Iris pigment epithelial cell (primary cell): ENCODE results near the gene UBALD1.
A peak's percentile ranks its signal among the peaks of the same experiment; 100 is the strongest.

Source experiments
- DNase-seq: peaks from one replicate; pipeline ENCODE4 v3.0.0-alpha.2; 2011; ENCODE audit warnings: low read depth

Gene UBALD1

DNA sequence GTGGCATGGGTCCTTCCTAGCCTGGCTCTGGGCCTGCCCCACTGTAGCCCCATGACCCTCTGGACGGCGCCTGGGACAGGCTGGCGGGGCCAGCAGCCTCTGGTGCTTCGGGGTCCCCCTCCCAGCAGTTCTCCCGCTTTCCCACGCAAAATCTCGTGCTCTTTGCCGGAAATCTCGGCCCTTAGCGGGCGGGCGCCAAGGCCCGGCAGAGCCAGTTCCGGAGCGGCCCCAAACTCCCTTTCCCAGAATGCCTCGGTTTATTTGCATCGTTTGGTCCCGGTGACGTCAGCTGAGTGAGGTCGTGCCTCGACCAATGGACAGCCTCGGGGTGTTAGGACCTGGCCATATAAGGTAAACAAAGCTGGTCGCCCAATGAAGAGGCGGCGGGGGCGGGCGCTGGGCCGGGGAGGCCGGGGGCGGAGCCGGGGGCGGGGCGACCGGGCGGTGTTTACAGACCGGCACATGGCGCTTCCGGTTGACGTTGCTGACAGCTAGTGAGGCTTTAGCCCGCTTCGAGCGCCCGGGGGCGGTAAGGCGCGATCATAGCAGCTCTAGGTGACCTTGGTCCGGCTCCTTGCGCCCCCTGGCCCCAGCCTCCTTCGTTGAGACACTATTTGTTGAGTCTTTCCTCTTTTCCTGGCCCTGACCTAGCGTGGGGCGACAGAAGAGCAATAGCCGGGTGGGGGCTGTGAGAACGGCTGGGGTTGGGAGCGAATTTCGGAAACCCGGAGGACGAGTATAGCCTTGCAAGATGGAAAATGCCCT is 1.5 kb upstream of the UBALD1 start:
- DNase-seq = peak; percentile 100

DNA sequence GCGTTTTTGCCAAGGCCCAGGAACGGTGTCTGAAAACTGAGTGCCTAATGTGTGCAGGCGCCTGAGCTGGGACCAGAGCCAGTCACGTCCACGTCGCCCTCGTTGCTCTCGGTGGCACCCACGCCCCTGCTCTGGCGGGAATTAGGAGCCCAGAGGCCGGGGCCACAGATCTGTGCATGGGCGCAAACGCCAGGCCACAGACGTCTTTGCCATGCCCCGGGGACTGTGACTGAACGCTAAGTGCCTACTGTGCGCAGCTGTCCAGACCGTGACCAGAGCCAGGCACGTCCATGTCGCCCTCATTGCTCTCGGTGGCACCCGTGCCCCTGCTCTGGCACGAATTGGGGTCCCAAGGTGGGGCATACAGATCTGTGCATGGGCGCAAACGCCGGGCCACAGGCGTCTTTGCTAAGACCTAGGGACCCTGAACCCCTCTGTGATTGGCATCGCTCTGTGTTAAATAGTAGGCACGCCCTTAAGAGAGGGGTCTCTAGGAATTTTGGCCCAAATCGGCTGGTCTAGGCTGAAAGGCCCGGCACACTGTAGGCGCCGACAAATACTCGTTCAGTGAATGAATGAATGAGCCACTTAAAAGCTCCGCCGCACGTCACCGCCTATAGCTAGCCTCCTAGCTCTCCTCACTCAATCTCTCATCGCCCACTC is 827 bp upstream of the UBALD1 start:
- DNase-seq = no peak

DNA sequence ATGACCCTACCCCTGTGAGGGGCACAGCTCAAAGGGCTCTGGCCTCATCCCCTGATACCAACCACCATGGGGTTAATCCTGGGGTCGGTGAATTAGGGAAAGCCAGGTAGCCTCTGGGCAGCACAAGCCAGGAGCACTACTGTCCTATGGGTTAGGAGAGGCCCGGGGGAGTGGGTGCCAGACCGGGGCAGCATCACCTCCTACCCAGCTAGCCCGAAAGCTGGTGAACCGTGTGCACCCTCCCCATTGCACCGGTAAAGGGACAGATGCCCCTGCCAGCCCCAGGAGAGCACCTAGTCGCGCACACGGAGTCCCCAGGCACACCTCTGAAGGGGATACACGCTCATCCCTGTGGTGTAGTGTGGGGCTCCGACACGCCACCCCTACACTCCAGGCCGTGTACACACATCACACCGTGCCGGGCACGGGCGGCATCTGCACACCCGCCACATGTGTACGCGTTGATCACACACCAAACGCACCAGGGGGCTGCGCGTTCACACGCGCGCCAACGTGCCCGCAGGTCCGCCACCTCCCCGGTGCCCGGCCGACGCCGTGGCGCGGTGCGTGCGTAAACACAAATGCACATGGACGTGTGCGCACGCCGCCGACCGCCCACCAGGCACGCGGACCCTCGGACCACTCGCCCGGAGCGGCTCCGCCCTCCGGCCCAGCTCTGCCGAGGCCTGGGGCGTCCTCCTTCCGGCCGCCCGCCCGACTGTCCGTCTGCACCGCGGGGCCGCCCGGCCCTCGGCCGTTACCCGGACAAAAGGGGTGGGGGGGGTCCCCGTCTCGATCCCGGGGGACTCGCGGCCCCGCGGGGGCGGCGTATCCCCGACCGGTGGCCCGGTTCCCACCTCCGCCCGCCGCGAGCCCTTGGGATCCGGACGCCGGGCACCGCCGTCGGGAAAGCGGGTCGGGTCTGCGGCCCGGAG is 785 bp downstream of the UBALD1 start:
- peak; percentile 42 for DNase-seq

DNA sequence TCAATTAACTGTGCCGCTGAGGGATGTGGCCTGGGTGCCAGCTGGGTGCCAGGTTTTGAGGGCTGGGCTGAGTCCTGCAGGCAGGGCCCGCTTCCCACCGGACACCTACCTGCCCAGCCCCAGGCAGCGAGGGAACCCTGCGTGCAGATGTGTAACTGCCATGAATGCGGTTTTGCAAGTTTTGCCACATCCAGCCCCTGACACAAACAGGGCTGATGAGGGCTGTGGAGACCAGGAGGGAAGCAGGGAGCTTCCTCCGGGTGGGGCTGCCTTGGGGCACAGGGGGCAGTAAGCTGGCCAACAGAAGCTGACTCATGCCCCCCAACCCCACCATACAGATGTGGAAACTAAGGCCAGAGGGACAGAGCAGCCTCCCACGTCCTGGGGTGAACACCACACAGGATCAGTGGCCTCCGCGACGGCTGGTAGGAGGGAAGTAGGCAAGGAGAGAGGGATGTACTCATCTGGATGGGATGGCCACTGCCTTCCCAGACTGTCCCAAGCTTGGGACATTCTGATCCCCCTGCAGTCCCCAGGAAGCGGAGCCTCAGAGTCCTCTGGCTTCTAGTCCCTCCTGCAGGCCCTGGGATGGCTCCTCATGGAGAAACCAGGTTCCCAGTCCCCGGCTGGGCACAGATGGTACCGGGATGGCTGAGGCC is 1.6 kb downstream of the UBALD1 start:
- peak; percentile 5 for DNase-seq

DNA sequence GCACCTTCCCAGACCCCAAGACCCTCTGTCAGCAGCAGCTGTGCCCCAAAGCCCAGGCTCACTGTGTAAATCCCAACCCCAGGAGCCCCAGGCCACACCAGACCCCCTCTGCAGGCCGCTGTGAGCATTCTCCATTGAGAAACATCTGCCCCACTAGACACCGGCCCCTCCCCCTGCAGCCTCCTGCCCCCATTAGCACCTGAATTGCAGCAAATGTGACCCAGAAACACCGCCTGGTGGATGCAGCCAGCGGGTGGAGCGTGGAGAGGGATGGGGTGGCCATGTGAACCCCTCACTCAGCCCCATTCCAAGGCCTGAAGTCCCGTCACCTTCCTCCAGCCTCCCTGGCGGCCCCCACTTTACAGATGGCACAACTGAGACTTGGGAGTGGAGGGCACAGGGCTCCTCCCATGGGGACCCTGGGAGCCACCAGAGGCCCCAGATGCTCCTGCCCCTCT is 2.2 kb downstream of the UBALD1 start:
- DNase-seq = peak; percentile 16

DNA sequence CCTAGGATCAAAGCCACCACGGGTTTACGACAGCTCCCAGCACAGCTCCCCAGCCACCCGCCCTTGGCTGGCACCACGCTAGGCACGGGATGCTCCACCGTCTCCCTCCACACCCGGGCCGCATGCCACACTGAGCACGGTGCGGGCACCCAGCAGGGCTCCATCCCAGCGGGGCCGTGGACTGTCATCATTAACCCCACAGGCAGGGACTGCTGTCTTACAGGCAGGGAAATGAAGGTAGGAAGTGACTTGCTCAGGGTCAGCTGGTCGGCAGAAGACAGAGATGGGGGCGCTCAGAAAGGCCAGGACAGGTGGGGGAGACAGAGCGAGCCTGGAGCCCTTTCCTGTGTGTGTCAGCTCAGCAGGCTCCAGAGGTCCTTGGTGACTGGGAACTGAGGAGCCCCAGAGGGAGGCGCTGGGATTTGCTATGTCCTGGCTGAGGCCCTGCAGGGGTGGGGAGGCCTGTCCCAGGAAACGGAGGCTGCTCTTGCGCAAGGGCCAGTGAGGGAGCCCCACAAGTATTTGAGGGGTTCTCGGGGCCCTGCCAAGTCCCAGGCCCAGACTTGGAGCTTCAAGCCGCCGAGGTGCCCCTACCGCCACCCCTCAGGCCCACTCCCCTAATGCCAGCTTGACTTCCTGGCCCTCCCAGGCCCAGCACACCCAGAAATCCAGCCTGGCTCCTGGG is 3.2 kb downstream of the UBALD1 start:
- DNase-seq = peak; percentile 76

DNA sequence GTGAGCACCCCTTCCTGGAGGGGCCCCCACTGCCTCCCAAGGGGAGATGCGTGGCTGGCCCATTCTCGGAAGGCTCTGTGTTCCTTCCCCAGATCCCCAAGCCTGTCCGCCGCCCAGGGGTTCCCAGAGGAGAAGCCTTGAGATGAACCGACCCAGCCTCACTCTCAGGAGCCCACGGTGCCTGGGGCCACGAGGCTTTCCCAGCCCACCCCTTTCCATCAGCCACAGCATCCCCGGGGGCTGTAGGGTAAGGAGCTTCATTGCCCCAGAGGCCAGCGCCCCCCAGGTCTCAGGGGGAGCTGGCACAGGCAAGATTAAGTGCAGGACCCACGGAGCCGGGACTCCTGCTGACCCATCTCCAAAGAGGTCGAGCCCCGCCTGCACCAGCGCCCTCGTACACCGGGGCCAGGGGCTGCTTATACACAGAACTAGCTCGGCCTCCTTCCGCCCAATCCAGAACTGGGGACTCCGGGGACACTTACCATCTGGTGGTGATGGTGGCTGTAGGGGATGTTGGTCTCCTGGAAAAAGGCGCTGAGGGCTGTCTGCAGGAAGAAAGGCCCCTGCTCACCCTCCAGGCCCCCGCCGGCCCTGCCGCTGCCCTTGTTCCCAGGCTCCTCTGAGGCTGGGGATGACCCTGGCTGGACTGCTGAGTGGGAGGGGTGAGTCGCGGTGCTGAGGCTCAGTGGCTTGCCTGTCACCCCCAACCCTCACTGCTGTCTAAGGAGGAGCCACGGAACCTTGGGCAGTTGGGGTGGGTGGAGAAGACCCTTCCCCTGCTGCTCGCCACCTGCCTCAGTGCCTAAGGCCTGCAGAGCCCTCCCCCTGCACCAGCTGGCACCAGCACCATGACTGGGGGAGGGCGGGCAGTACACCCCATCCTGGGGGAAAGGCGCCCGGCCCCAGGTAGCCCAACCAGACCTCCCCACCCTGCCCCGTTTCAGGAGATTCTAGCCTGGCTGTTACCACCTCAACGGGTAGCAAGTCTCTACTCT is 4.4 kb downstream of the UBALD1 start:
- no peak for DNase-seq

DNA sequence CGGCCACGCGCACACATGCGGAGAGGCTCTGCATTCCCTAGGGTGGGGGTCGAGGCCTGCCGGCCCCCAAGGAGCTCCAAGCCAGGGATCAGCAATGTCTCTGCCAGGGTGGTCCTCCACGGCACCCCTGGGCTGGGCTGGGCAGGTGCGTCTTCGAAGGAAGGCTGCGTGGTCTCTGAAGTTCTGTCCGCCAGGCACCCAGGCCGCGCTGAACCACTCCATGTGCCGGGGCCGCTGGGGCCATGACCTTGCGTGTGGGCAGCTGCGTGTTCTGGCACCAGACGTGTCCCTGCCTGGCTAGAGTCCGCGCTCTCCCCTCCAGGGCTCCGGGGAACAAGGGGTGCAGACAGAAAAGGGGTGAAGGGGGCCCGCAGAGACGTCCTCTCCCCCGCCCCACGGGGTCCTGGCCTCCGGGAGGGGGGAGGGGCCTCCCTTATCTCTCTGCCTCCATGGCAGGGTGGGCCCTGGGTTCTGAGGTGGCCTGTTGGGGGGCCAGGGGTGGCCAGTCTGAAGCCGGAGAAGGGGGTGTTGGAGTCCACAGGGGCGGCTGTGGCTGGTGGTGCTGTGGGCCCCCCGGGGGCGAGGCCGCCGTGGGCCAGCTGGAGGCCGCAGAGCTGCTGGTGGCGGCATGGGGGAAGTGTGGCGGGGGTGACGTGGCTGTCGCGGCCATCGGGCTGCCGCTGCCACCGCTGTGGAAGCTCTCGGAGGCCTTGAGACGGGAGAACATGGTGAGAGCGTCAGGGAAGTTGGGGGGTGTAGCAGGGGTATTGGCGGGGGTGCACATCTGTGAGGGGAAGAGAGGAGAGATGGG is 5.3 kb downstream of the UBALD1 start:
- no peak for DNase-seq

DNA sequence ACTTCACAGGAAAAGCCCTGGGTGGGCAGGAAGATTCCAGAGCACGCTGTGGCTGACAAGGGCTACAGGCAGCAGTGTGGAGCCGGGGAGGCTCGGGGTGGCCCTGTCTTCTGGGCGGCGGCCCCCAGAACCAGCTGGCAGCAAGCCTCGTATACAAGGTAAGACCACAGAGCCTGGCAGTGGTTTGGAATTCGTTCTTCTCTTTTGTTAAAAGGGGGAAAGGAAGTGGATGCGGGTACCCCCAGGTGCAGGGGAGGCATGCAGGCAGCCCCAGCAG is 6.0 kb downstream of the UBALD1 start:
- no peak for DNase-seq

DNA sequence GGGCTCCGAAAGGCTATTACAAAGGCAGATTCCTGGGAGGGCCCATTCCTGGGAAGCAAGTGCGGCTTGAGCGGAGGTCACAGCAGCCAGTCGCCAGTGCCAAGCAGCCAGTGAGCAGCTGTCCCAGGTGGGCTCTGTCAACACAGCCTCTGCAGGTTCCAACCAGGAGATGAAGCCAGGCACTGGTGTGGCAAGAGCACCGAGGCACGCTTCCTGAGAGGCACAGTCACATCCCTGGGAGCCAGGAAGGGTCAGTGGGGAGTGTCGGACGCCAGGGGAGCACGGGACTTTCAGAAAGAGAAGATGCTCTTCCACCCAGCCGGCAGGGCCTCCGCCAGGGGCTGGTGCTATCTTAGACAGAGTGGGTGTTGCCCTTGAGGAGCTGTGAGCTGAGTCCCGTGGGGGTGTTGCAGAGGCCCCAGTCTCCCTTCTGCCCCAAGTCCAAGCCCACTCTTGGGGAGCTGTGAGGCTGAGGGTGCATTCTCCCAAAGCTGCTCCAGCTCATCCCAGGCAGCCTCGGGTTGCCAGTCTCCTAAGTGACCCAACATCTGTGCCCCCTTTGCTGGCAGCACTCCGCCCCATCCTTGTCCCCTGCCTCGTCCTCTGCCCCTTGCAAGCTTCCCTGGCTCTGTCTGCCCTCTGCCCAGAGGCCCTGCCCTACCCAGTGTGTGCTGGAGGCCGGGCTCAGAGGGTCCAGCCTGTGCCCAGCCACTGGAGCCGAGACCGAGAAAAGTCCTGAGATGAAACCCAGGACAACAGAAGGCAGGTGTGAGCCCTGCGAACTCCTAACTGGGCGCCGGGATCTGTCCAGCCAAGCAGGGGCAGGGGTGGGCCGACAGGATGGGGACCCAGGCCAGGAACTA is 6.6 kb downstream of the UBALD1 start:
- DNase-seq = no peak

DNA sequence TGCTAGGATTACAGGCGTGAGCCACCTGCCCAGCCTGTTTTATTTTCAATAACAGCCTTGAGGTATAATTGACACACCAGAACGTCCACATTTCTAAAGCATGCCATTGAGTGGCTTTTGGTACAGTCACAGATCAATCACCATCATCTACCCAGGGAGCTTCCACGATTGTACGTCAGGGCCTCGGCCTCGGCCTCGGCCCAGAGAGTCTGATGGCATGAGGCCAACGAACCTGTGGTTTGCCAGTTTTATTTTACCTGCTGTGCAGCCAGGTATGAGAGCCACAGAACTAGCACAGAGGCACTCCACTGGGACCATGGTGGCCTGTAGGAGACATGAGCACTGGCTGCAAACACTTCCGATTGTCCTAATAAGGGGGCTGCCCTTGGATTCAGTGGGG is 8.3 kb downstream of the UBALD1 start:
- no peak for DNase-seq

DNA sequence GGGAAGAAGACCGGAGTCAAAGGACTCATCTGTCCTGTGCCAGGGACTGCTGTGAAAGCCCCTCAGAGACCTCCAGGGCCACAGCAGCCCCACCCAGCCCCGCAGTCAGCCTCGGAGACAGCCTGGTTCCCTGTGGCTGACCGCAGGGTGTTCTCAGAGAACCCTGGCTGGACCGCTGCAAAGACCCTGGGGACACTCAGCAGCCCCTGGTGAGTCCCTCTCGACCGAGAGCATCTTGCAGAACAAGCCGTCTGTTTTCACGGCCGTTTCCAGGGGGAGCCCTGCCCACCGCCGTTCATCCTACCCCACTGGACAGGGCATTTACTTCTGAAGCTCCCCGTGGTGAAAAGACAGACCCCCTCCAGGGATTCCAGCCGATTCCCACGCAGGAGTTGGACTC is 10.3 kb downstream of the UBALD1 start:
- no peak for DNase-seq

DNA sequence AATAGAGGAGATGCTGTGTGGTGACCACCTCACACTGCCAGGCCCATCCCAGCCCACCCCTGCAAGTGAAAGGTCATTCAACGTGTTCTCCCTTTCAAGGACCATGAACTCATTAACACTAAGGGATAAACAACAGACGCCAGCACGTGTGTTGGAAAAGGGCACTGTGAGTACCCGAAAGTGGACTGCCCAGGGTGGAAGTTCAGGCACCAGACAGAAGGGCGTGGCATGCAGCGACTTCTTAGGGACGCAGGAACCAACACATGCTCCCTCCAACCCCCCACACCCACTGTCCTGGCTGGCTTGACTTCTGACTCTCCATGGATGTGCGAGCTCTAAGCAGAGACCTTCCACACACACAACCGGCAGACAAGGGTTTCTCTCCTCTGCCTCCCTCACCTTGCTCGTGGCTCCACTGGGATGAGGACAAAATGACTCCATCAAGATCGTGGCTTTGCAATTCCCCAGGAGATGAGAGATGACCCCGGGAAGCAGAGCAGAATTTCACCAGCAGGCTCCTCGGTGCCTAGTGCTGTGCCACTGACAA is 11.0 kb downstream of the UBALD1 start:
- DNase-seq = no peak

DNA sequence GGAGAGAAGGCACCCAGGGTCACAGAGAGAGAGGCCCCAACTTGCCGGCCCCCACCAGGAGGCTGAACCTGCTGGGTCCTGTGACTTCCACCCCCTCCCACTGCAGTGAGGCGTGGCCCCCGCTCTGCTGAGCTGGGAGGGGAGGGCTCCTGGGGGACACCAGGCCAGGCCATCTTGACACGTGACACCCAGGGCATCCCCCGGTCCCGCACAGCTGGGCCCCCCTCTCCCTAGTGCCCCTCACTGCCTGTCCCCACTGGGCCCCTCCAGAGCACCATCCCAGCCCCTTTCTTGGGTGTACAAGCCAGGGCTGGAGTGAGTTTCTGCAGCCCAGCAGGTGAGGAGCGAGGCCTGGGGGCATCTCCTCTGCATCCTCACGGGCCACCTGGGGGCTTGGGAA is 12.4 kb downstream of the UBALD1 start:
- DNase-seq = no peak

DNA sequence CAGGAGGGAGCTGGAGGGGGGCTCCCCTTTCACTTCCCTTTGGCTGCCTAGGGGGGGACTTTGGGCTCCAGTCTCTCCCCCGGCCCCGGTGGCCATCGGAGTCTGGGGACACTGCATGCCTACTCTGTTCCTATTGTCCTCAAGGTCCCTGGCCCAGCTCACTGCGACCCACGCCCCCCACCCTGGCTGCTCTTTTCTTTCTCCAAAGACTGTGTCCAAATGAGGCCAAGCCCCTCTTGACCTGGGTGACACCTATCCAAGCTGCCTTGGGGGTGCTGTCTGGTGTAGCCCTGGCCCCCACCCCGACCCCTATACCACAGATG is 12.9 kb downstream of the UBALD1 start:
- no peak for DNase-seq

DNA sequence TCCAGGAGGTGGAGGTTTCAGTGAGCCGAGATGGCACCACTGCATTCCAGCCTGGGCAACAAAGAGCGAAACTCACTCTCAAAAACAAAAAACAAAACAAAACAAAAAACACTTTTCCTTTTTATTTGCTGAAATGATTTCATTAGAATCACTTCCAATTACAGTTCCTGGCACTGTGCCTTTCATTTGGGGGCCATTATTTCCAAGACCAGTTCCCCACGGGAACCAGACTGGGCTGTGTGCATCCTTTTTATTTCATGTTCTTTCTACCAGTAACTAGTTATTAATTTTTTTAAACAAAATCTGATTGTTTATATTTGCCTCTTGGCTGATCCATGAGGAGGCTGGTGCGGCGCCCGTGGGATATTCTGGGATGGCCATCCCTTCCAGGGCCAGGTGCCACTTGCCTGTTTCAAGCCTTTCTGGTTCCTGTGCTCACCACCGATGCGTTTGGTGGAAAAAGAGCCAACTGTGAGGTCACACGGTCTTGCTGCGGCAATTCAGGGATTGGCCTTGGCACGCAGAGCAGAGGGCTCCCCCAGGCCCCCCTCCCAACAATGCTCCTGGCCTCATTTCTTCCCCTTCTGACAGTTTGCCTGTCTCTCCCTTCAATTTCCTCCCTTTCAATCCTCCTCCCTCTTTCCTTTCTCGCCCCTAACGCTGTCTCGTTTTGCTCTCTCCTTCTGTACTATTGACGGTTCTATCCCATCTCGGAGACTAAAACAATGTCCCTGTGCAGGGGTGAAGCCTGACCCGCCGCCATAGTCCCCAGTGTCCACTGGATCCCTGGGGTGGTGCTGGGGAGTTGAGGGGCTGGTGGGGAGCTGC is 13.4 kb downstream of the UBALD1 start:
- no peak for DNase-seq

DNA sequence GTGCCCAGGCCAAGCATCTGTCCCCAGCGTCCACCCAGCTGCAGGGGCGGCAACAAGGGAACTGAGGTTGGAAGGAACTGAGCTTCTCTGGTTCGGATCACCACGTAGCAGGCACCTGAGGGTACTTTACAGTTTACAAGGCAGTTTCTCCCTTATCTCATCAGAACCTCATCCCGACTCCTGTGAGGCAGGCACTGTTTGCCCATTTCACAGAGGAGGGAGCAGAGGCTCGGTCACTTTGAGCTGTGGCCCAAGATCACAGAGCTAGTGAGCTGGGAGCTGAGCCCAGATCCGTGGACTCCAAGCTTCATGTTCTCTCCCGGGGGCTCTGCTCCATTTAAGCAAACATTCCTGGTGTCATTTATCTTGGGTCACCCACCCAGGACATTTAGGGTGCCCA is 15.1 kb downstream of the UBALD1 start:
- DNase-seq = no peak

DNA sequence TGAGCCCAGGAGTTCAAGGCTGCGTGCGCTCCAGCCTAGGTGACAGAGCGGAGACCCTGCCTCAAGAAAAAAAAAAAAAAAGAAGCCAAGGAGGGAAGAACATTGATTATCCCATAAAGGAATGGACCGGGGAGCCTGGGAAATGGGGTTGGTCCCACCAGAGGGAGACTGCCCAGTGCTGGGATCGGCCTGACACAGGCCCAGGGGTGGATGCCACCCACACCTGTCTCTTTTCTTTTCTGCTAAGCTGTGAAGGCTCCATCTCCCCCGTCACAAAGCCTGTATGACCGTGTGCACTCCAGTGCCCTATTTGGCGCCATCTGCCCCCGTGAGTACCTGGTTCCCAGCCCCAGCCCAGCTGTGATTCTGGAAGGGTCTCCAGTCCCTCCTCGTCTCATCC is 15.7 kb downstream of the UBALD1 start:
- no peak for DNase-seq
